Fibroblast of mammary gland (primary cell): ENCODE measurements around the gene NT5C3A.
"Not testable (repeated sequence)": the region's sequence is repeated elsewhere in the genome, so short reads cannot be mapped to it uniquely, and the experiment has no call there.

Experiments
- DNase-seq: peaks from one replicate; pipeline ENCODE4 v3.0.0-alpha.2; 2010; ENCODE audit warnings: low read depth
- H3K4me3 ChIP-seq: 2 replicates; pipeline ENCODE4 v1.5.1; 2011; ENCODE audit warnings: low read depth, mild to moderate bottlenecking, low read length, moderate library complexity; ENCODE audit not compliant: control insufficient read depth
- TF ChIP-seq, protein P1 (sequence below): conservative IDR thresholded peaks from 2 replicates; pipeline ENCODE4 v1.5.1; 2011; ENCODE audit warnings: low read depth, low read length, inconsistent platforms; ENCODE audit not compliant: control insufficient read depth, insufficient read depth

NT5C3A gene

DNA sequence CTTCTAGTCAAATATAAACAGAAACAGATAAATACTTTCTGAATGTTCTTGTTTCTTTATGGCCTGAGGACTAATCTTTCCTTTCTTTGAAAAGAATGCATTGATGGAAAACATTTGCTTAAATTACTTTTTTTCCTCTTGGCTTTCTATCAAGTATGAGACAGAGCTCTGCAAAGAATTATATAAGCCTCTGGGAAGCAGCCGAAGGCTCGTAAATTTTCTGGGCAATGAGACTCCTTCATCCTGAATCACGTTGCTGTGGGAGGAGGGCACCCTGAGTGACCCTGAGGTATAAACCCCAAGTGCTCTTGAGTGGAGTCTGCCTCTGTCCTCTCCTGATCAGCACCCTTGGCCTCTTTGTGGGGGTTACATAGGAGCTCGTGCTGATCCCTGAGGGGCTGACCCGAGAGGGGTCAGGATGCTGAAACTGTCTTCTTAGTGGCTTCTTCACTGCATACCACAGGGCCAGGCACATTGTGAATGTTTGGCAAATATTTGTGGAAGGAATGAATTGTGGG is 71.4 kb downstream of the NT5C3A start:
- H3K4me3 ChIP-seq, result not testable (repeated sequence)
- peak; percentile 78 for DNase-seq

DNA sequence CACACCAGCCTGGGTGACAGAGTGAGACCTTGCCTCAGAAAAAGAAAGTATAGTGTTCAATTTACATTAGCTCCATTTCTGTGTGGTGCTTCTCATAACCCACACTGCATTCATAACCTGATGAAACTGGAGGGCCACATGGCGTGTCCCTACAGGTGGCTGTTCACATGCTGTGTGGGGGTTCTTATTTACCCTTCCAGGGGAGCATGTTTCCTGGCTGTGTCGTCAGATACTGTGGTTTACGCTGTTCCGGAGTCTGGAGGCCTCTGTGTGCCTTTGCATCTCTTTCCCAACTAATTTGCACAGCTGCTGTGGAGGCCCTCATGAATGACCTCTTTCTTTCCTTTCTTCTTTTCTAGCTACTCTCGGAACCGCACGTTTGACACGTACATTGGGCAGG is 74.4 kb downstream of the NT5C3A start:
- not testable (repeated sequence) for H3K4me3 ChIP-seq, DNase-seq

DNA sequence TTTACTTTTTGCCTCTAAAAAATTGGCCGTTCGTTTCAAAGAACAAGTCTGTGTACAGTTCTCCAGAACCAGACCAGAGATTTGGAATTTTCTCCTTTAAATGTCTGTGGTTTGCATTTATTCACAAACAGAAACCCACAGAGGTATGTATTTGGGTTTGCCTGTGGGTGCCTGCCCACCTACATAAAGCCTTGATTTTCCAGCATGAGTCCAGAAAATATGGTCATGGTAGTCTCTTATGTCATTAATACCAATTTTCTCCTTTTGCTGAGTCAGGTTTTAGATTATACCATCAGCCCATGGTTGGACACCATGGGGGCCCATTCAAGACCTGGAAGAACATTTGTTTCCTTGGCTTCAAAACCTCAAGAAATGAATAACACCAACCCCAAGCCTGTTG is 82.7 kb downstream of the NT5C3A start:
- H3K4me3 ChIP-seq, DNase-seq: not testable (repeated sequence)

DNA sequence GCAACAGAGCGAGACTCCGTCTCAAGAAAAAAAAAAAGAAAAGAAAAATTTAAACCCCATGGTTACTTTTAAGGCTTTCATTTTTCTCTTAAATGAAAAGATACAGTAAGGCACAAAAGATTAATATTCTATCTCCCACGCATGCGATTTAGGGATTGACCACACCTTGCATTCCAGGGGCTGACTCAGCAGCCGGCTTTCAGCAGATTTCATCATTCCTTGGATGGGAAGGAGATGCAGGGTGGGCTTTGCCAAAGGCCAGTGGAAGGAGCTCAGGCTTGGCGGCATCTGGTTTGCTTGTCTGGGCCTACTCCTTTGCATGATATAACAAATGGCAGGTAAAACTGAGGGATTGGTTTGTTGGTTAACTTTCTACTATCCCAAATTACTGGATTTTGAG is 83.3 kb downstream of the NT5C3A start:
- DNase-seq, result peak; percentile 83
- H3K4me3 ChIP-seq, result not testable (repeated sequence)

DNA sequence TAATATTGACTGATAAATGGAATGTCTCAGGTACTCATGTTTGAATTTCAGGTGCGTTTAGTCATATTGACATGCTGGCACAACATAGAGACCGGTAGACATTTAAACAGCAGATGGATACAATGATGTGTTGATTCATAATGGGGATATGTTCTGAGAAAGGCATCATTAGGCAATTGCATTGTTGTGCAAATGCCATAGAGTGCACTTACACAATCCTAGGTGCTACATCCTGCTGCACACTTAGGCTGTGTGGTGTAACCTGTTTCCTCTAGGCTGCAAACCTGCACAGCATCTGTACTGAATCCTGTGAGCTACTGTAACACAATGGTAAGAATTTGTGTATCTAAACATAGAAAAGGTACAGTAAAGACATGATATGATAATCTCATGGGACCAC is 85.4 kb downstream of the NT5C3A start:
- not testable (repeated sequence) for H3K4me3 ChIP-seq
- peak; percentile 50 for DNase-seq

DNA sequence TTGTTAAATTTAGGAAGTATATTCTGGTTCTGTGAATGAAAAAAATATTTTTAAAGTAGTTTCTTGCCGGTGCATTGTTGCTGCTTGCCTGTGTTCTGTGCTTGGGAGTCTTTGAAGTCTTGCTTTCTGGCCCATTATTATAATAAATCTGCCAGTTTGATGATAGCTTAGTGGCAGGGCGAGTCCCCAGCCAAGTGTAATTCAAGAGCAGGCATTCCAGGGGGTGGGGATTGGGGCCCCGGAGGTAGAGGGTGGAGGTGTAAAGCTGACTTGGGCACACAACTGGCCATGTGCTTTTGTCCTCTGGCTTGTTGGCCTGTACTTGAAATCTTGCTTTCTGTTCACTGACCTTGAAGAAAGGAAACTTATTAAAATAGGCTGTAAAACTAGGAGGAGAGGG is 90.6 kb downstream of the NT5C3A start:
- H3K4me3 ChIP-seq, DNase-seq: not testable (repeated sequence)

DNA sequence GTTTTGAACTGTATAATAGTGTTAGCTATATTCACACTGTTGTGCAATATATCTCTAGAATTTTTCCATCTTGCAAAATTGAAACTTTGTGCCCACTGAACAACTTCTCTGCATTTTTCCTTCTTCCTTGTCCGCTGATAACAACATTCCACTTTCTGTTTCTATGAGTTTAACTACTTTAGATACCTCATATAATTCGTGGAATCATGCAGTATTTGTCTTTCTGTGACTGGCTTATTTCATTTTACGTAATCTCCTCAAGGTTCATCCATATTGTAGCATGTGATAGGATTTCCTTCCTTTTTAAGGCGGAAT is 95.4 kb downstream of the NT5C3A start:
- H3K4me3 ChIP-seq, DNase-seq: not testable (repeated sequence)

DNA sequence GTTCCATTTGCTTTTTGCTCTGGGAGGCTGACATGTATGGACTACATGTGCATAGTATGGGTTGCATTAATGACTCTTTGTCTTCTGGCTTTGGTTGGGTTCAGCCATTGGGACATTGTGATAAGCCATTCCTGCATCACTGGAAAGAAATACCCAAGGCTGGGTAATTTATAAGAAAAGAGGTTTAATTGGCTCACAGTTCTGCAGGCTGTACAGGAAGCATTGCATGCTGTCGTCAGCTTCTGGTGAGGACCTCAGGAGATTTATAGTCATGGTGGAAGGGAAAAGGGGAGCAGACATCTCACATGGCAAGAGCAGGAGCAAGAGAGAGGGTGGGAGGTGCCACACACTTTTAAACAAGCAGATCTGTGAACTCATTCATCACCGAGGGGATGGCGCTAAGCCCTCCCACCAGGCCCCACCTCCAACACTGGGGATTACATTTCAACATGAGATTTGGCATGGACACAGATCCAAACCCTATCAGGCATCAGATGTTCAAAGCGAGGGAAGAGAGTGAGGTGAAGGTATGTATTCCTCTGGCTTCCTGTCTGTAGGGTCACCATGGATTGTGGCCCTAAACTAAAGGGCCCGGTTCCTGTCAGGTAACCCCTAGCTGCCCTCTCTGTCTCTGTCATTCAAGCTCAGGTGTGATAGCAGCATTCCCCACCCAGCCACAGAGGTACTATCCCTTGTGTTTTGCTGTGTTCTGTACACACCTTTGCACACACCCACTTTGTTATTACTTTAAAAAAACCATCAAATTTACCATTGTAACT is 95.9 kb downstream of the NT5C3A start:
- not testable (repeated sequence) for DNase-seq, H3K4me3 ChIP-seq

DNA sequence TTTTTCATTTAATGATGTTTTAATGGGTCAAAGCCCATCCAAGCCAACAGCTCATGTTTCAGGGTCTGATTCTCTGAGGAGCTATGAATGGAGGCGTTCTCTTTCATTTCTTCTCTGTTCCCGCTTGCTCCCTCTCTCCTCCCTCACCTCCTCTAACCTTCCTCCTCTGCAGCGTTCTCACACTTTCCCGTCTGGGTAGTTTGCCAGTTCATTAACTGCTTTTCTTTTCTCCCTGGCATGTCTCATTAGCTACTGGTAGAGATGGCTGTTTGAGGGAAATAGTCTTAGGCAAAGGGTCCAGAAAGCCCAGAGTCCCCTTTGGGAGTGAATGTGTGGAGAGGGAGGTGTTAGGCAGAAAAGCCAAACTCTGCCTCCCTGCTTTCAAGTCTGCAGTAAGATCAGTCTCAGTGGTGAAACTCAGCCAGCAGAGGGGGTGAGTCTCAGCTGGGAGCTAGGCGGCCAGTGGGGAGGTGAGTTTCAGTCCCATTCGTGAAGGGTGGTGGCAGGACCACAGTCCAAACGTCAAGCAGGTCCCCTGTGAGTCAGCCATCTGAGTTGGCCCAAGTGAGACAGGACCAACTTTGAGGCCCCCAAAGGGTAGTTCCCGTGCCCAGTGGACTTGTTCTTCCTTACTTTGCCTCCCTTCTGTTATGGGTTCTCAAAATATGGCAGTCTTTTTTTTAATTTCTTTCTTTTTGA is 98.0 kb downstream of the NT5C3A start:
- not testable (repeated sequence) for DNase-seq, H3K4me3 ChIP-seq
- TF ChIP-seq, protein P1, sequence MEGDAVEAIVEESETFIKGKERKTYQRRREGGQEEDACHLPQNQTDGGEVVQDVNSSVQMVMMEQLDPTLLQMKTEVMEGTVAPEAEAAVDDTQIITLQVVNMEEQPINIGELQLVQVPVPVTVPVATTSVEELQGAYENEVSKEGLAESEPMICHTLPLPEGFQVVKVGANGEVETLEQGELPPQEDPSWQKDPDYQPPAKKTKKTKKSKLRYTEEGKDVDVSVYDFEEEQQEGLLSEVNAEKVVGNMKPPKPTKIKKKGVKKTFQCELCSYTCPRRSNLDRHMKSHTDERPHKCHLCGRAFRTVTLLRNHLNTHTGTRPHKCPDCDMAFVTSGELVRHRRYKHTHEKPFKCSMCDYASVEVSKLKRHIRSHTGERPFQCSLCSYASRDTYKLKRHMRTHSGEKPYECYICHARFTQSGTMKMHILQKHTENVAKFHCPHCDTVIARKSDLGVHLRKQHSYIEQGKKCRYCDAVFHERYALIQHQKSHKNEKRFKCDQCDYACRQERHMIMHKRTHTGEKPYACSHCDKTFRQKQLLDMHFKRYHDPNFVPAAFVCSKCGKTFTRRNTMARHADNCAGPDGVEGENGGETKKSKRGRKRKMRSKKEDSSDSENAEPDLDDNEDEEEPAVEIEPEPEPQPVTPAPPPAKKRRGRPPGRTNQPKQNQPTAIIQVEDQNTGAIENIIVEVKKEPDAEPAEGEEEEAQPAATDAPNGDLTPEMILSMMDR, result peak; percentile 23
